T-helper 1 cell treated with Interleukin-12 subunit alpha and Interleukin-12 subunit beta and Interleukin-4 antibody, amounts not matched to agents 30 ng/mL and 1 ng/mL, for 36 hours (primary cell): ENCODE data around the gene ACSL3. TPM values are rescaled to one million over a fixed set of nuclear protein-coding genes. Genes with fewer than 3 reads are reported as not detected.
"Not testable (repeated sequence)": the region's sequence is repeated elsewhere in the genome, so short reads cannot be mapped to it uniquely, and the experiment has no call there.

ENCODE experiments used
- intact Hi-C: fragments of 100-400 bp; cut with micrococcal nuclease; formaldehyde crosslinking; loops from one replicate; pipeline ENCODE4 v1.15.1; 2024
- total RNA-seq: library from RNA; stranded (reverse); gene quantifications from 2 replicates; pipeline ENCODE4 v1.2.3, GENCODE V29; 2022

Gene ACSL3
- total RNA-seq, 1 donor from 2014 or later, result 54.6 TPM

- intact Hi-C loops, result no loop called here
Observed at GRCh38 chr2:222968550-222969155, 107.8 kb downstream of the ACSL3 start.

- intact Hi-C loops, result no loop called here
Observed at GRCh38 chr2:222969491-222969890, 108.7 kb downstream of the ACSL3 start.

GRCh38 chr2:222972420-222972819 is 111.6 kb downstream of the ACSL3 start:
- intact Hi-C loops, result loop anchor here (5.0 kb wide), 1 partner anchor 1395 kb away; no protein-coding TSS in a partner anchor

GRCh38 chr2:222973237-222973636 is 112.4 kb downstream of the ACSL3 start:
- intact Hi-C loops, result loop anchor here (5.0 kb wide), 1 partner anchor 1394 kb away; no protein-coding TSS in a partner anchor

- intact Hi-C loops, result loop anchor here (5.0 kb wide), 1 partner anchor 1394 kb away; no protein-coding TSS in a partner anchor
Observed at GRCh38 chr2:222973733-222974132, 112.9 kb downstream of the ACSL3 start.

- intact Hi-C loops, result no loop called here
Observed at GRCh38 chr2:222976521-222977061, 115.8 kb downstream of the ACSL3 start.

- intact Hi-C loops, result no loop called here
Observed at GRCh38 chr2:222977121-222977520, 116.3 kb downstream of the ACSL3 start.

GRCh38 chr2:222978850-222979249 is 118.0 kb downstream of the ACSL3 start:
- intact Hi-C loops, result no loop called here

GRCh38 chr2:222979484-222979883 is 118.6 kb downstream of the ACSL3 start:
- intact Hi-C loops, result no loop called here

GRCh38 chr2:222982010-222982908 is 121.4 kb downstream of the ACSL3 start:
- intact Hi-C loops, result no loop called here

GRCh38 chr2:222982909-222983265 is 122.1 kb downstream of the ACSL3 start:
- intact Hi-C loops, result no loop called here

- intact Hi-C loops, result no loop called here
Observed at GRCh38 chr2:222984908-222985307, 124.1 kb downstream of the ACSL3 start.

GRCh38 chr2:222989431-222989830 is 128.6 kb downstream of the ACSL3 start:
- intact Hi-C loops, result no loop called here

- intact Hi-C loops, result not testable (repeated sequence)
Observed at GRCh38 chr2:222990206-222990605, 129.4 kb downstream of the ACSL3 start.

- intact Hi-C loops, result no loop called here
Observed at GRCh38 chr2:222992137-222992536, 131.3 kb downstream of the ACSL3 start.

Other genes with a start within 250 kb of the ACSL3 start
- gene FARSB, start 204.9 kb upstream of the ACSL3 start, total RNA-seq, result 23.7 and 23.9 TPM in 2 replicates
- gene MOGAT1, start 189.4 kb upstream of the ACSL3 start, total RNA-seq, result not detected in 2 replicates
- gene KCNE4, start 191.2 kb downstream of the ACSL3 start, total RNA-seq, result not detected in 2 replicates